ENCODE results near the gene STX1B.

DNA sequence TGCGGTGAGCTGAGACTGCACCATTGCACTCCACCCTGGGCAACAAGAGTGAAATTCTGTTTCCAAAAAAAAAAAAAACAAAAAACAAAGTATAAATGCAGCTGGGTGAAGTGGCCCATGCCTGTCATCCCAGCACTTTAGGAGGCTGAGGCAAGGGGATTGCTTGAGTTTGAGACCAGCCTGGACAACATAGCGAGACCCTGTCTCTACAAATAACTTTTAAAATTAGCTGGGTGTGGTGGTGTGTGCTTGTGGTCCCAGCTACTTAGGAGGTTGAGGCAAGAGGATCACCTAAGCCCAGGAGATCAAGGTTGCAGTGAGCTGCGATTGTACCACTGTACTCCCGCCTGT, 12.8 kb upstream of the STX1B start:
- TF ChIP-seq, protein P1, sequence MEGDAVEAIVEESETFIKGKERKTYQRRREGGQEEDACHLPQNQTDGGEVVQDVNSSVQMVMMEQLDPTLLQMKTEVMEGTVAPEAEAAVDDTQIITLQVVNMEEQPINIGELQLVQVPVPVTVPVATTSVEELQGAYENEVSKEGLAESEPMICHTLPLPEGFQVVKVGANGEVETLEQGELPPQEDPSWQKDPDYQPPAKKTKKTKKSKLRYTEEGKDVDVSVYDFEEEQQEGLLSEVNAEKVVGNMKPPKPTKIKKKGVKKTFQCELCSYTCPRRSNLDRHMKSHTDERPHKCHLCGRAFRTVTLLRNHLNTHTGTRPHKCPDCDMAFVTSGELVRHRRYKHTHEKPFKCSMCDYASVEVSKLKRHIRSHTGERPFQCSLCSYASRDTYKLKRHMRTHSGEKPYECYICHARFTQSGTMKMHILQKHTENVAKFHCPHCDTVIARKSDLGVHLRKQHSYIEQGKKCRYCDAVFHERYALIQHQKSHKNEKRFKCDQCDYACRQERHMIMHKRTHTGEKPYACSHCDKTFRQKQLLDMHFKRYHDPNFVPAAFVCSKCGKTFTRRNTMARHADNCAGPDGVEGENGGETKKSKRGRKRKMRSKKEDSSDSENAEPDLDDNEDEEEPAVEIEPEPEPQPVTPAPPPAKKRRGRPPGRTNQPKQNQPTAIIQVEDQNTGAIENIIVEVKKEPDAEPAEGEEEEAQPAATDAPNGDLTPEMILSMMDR (conservative IDR thresholded peaks at IDR 0.05), result no peak
- no peak for TF ChIP-seq ZFX (IDR thresholded peaks at IDR 0.05)

All from C4-2B (cell line).